GM12878 (cell line): Measurements from ENCODE around the gene SVIP. TPM values are rescaled to one million over a fixed set of nuclear protein-coding genes. Genes with fewer than 3 reads are reported as not detected.

ENCODE experiments used
- CUX1 ChIP-seq: IDR thresholded peaks from 2 replicates; pipeline ENCODE4 v1.6.1; 2012; ENCODE audit warnings: improper control_type of control experiment, low read depth, low read length; ENCODE audit not compliant: insufficient replicate concordance
- E4F1 ChIP-seq: fragments of 450-650 bp; IDR thresholded peaks from 2 replicates; pipeline ENCODE4 v1.6.1; 2018; ENCODE audit warnings: borderline replicate concordance, mild to moderate bottlenecking; ENCODE audit not compliant: partially characterized antibody
- HCFC1 ChIP-seq: fragments of 150-350 bp; IDR thresholded peaks from 2 replicates; pipeline ENCODE4 v1.6.1; 2014; ENCODE audit warnings: low read length
- MLLT1 ChIP-seq: fragments of 450-650 bp; IDR thresholded peaks from 2 replicates; pipeline ENCODE4 v1.6.1; 2016; ENCODE audit warnings: mild to moderate bottlenecking
- MYB ChIP-seq: fragments of 150-350 bp; IDR thresholded peaks from 2 replicates; pipeline ENCODE4 v1.6.1; 2014; ENCODE audit warnings: mild to moderate bottlenecking, low read depth, low read length, borderline replicate concordance
- NFXL1 ChIP-seq: fragments of 450-650 bp; IDR thresholded peaks from 2 replicates; pipeline ENCODE4 v1.6.1; 2017; ENCODE audit warnings: antibody characterized with exemption, mild to moderate bottlenecking, borderline replicate concordance
- NKRF ChIP-seq: fragments of 450-650 bp; conservative IDR thresholded peaks from 2 replicates; pipeline ENCODE4 v1.6.1; 2017; ENCODE audit warnings: mild to moderate bottlenecking, moderate library complexity
- RB1 ChIP-seq: fragments of 450-650 bp; formaldehyde crosslinking; IDR thresholded peaks from 2 replicates; pipeline ENCODE4 v1.6.1; 2017; ENCODE audit warnings: mild to moderate bottlenecking, borderline replicate concordance
- SKIL ChIP-seq: fragments of 450-650 bp; IDR thresholded peaks from 2 replicates; pipeline ENCODE4 v1.6.1; 2017; ENCODE audit warnings: mild to moderate bottlenecking, low read depth, inconsistent platforms; ENCODE audit not compliant: poor library complexity, severe bottlenecking
- SMAD5 ChIP-seq: IDR thresholded peaks from 2 replicates; pipeline ENCODE4 v1.6.1; 2016; ENCODE audit warnings: antibody characterized with exemption, low read depth
- SRF ChIP-seq, 2 experiments: IDR thresholded peaks; 2 replicates each; pipeline ENCODE4 v1.6.1; 2011; ENCODE audit warnings: low read depth in 2 of 2, low read length in 2 of 2, mild to moderate bottlenecking in 1 of 2, moderate library complexity in 1 of 2
- ZBTB4 ChIP-seq: fragments of 450-650 bp; formaldehyde crosslinking; IDR thresholded peaks from 2 replicates; pipeline ENCODE4 v1.4.0; 2022; ENCODE audit warnings: mild to moderate bottlenecking, moderate library complexity
- polyA plus RNA-seq, 11 experiments: library from polyadenylated mRNA; depleted of rRNA in 4 of 11; unstranded in 6 of 11; stranded (reverse) in 5 of 11; fragments of >200 nt; fragmentation: Nextera tagmentation in 4 of 11; fragmentation: Illumina TruSeq in 1 of 11; extraction: Ambion mirVana in 4 of 11; extraction: Trizol in 1 of 11; gene quantifications; 1 replicate in 1 of 11; 2 replicates in 10 of 11; pipeline versions ENCODE4 v1.2.1 to v1.2.3, GENCODE V29; 2011 to 2016; ENCODE audit warnings: inconsistent platforms in 2 of 11, missing spikeins in 2 of 11, low read depth in 1 of 11
- total RNA-seq, 4 experiments: library from RNA; depleted of rRNA in 3 of 4; stranded (reverse); fragments of >200 nt in 3 of 4; fragmentation: Illumina TruSeq in 1 of 4; extraction: Trizol in 1 of 4; gene quantifications; 2 replicates each; pipeline versions ENCODE4 v1.2.1 to v1.2.3, GENCODE V29; 2013 to 2021

The SVIP gene
- total and polyA plus RNA-seq, 10 of the 15 experiments (the other 5 are each of a cell fraction or from before 2014, with no cell fraction given), result 17.8 to 78.0 (median 55.4) TPM

GRCh38 chr11:22786475-22786874 is 43.1 kb downstream of the SVIP start (continued):
- TF ChIP-seq NFXL1 (no peak), HCFC1 (no peak), SRF (IDR thresholded peaks at IDR 0.05; ENCODE audit: low read depth in 2 of 2, low read length in 2 of 2) (no peak), RB1 (no peak), SKIL (peak; percentile 68), NKRF (no peak), SMAD5 (no peak), E4F1 (no peak), MYB (no peak), ZBTB4 (no peak), CUX1 (no peak), MLLT1 (0 out of 2 replicates have a peak, but pooled peaks have one; percentile 53)
